Mesendoderm (in vitro differentiated cells): Measurements from ENCODE around the gene DHFR. TPM values are rescaled to one million over a fixed set of nuclear protein-coding genes. Genes with fewer than 3 reads are reported as not detected.

Source experiments
- DNase-seq: peaks from one replicate; pipeline ENCODE4 v3.0.0; 2013
- H2AK5ac ChIP-seq: 2 replicates; pipeline ENCODE4 v1.6.1; 2013; ENCODE audit warnings: low read length, inconsistent platforms
- H2BK120ac ChIP-seq: 2 replicates; pipeline ENCODE4 v1.6.1; 2013; ENCODE audit warnings: low read depth, mild to moderate bottlenecking, low read length, moderate library complexity, mixed read lengths
- H2BK15ac ChIP-seq: replicated peaks from 2 replicates; pipeline ENCODE4 v1.6.1; 2013; ENCODE audit warnings: low read depth, mild to moderate bottlenecking, moderate library complexity
- H2BK5ac ChIP-seq: 2 replicates; pipeline ENCODE4 v1.6.1; 2013; ENCODE audit warnings: low read length, inconsistent platforms
- H3K18ac ChIP-seq: 2 replicates; pipeline ENCODE4 v1.6.1; 2013; ENCODE audit warnings: mild to moderate bottlenecking, low read length, mixed read lengths
- H3K23ac ChIP-seq: one replicate; pipeline ENCODE4 v1.6.1; 2013; ENCODE audit warnings: low read length
- H3K27ac ChIP-seq: 2 replicates; pipeline ENCODE4 v1.5.1; 2013; ENCODE audit warnings: low read depth, mild to moderate bottlenecking, inconsistent platforms, low read length, moderate library complexity
- H3K27me3 ChIP-seq: 2 replicates; pipeline ENCODE4 v1.6.1; 2013; ENCODE audit warnings: low read length, control low read depth, mild to moderate bottlenecking, inconsistent platforms; ENCODE audit not compliant: insufficient read depth, poor library complexity
- H3K36me3 ChIP-seq: 2 replicates; pipeline ENCODE4 v1.6.1; 2013; ENCODE audit warnings: low read length, inconsistent platforms; ENCODE audit not compliant: control insufficient read depth, insufficient read depth
- H3K4ac ChIP-seq: one replicate; pipeline ENCODE4 v1.6.1; 2013; ENCODE audit warnings: low read depth, mild to moderate bottlenecking, low read length, moderate library complexity
- H3K4me1 ChIP-seq: 2 replicates; pipeline ENCODE4 v1.6.1; 2013; ENCODE audit warnings: low read depth, low read length, inconsistent platforms; ENCODE audit not compliant: control insufficient read depth
- H3K4me2 ChIP-seq: 2 replicates; pipeline ENCODE4 v1.6.1; 2013; ENCODE audit warnings: low read length
- H3K4me3 ChIP-seq: 2 replicates; pipeline ENCODE4 v1.5.1; 2013; ENCODE audit warnings: mild to moderate bottlenecking, low read length
- H3K56ac ChIP-seq: one replicate; pipeline ENCODE4 v1.6.1; 2013; ENCODE audit warnings: low read length
- H3K79me1 ChIP-seq: 2 replicates; pipeline ENCODE4 v1.6.1; 2013; ENCODE audit warnings: low read length, inconsistent platforms
- H3K79me2 ChIP-seq: 2 replicates; pipeline ENCODE4 v1.6.1; 2013; ENCODE audit warnings: mild to moderate bottlenecking, low read length; ENCODE audit not compliant: control insufficient read depth, insufficient read depth
- H3K9ac ChIP-seq: 2 replicates; pipeline ENCODE4 v1.6.1; 2013; ENCODE audit warnings: low read length, inconsistent platforms
- H4K5ac ChIP-seq: one replicate; pipeline ENCODE4 v1.6.1; 2013; ENCODE audit warnings: low read length
- H4K8ac ChIP-seq: one replicate; pipeline ENCODE4 v1.6.1; 2013; ENCODE audit warnings: low read depth, mild to moderate bottlenecking, control low read depth, low read length, moderate library complexity
- WGBS: extraction: QIAGEN DNeasy Blood & Tissue Kit; methylation state at CpG from one replicate; pipeline ENCODE4 v1.1.7; 2013; ENCODE audit warnings: low lambda C conversion rate, missing lambda C conversion rate; ENCODE audit not compliant: insufficient coverage; ENCODE audit errors: extremely low coverage; 5-methylcytosine and 5-hydroxymethylcytosine counted together
- small RNA-seq: library from polyadenylated mRNA; stranded (forward); fragments of <200 nt; extraction: miRNeasy Mini kit (QIAGEN cat#:217004); gene quantifications from one replicate; pipeline ENCODE3, GENCODE V24; 2013; ENCODE audit not compliant: insufficient read depth

Gene DHFR

GRCh38 chr5:80579050-80579449 is 75.7 kb downstream of the DHFR start:
- H2AK5ac ChIP-seq = no peak overlapping the region
- H3K23ac ChIP-seq = no peak overlapping the region
- H4K8ac ChIP-seq = no peak overlapping the region
- H3K27ac ChIP-seq = no peak overlapping the region
- no peaks in the 10 kb centered on the region for H3K36me3 ChIP-seq
- H4K5ac ChIP-seq = no peak overlapping the region
- no peaks in the 10 kb centered on the region for H3K79me1 ChIP-seq
- H3K18ac ChIP-seq = no peak overlapping the region
- WGBS = 100% methylated on average over 2 of the region's 2 CpGs
- no peak overlapping the region for H3K4ac ChIP-seq
- no peak for DNase-seq
- no peaks in the 10 kb centered on the region for H3K79me2 ChIP-seq
- H3K9ac ChIP-seq = no peak overlapping the region
- no peak overlapping the region for H3K56ac ChIP-seq
- no peak overlapping the region for H2BK5ac ChIP-seq
- no peaks in the 10 kb centered on the region for H3K4me1 ChIP-seq
- no peak overlapping the region for H3K4me2 ChIP-seq
- H2BK15ac ChIP-seq = no peak overlapping the region
- no peak overlapping the region for H2BK120ac ChIP-seq
- no peaks in the 10 kb centered on the region for H3K27me3 ChIP-seq
- H3K4me3 ChIP-seq = no peak overlapping the region

GRCh38 chr5:80577707-80578106 is 77.1 kb downstream of the DHFR start:
- Histone ChIP-seq H3K4me2 (no peak overlapping the region), H4K8ac (no peak overlapping the region), H3K56ac (no peak overlapping the region), H3K79me2 (no peaks in the 10 kb centered on the region), H3K27me3 (no peaks in the 10 kb centered on the region), H3K18ac (no peak overlapping the region), H3K23ac (no peak overlapping the region), H3K79me1 (no peaks in the 10 kb centered on the region), H3K4me1 (no peaks in the 10 kb centered on the region), H3K4me3 (no peak overlapping the region), H2BK120ac (no peak overlapping the region), H2BK5ac (no peak overlapping the region), H3K36me3 (no peaks in the 10 kb centered on the region), H2AK5ac (no peak overlapping the region), H3K9ac (no peak overlapping the region), H4K5ac (no peak overlapping the region), H3K4ac (no peak overlapping the region), H2BK15ac (no peak overlapping the region), H3K27ac (no peak overlapping the region)
- peak; percentile 40 for DNase-seq
- no CpG with 5 or more reads among the region's 5 CpGs for WGBS

- no peak for DNase-seq
- no peak overlapping the region for H3K4me3 ChIP-seq
- H3K23ac ChIP-seq = no peak overlapping the region
- H3K79me1 ChIP-seq = no peaks in the 10 kb centered on the region
- H4K5ac ChIP-seq = no peak overlapping the region
- no peak overlapping the region for H3K27ac ChIP-seq
- H3K56ac ChIP-seq = no peak overlapping the region
- H2BK120ac ChIP-seq = no peak overlapping the region
- no peak overlapping the region for H3K4me2 ChIP-seq
- H2BK5ac ChIP-seq = no peak overlapping the region
- H2BK15ac ChIP-seq = no peak overlapping the region
- H3K18ac ChIP-seq = no peak overlapping the region
- H3K9ac ChIP-seq = no peak overlapping the region
- no peak overlapping the region for H4K8ac ChIP-seq
- H2AK5ac ChIP-seq = no peak overlapping the region
- no peak overlapping the region for H3K4ac ChIP-seq
- no CpG with 5 or more reads among the region's 5 CpGs for WGBS
- no peaks in the 10 kb centered on the region for H3K27me3 ChIP-seq
- H3K79me2 ChIP-seq = no peaks in the 10 kb centered on the region
- no peaks in the 10 kb centered on the region for H3K36me3 ChIP-seq
- H3K4me1 ChIP-seq = no peaks in the 10 kb centered on the region
These were observed 78.4 kb downstream of the DHFR start for GRCh38 chr5:80576383-80576782.

Small RNAs within 50 kb of the gene (small RNA-seq; reads per million reads assigned to genes)
- gene DBIP2 = not detected
- gene MTRNR2L2 = not detected
